Cardiac muscle cell (in vitro differentiated cells and primary cell): Measurements from ENCODE around the gene GFRA3. TPM values are rescaled to one million over a fixed set of nuclear protein-coding genes. Genes with fewer than 3 reads are reported as not detected.

Experiments used
- DNase-seq, 2 donors: peaks; one replicate each; pipeline versions ENCODE4 v3.0.0 to v3.0.0-alpha.2; 2010 to 2017; ENCODE audit warnings: low read depth in 1 of 2, low spot score in 1 of 2
- H3K27ac ChIP-seq: fragments of 200-600 bp; sonication (generic); 2 replicates; pipeline ENCODE4 v1.5.1; 2016
- H3K27me3 ChIP-seq: fragments of 200-600 bp; sonication (generic); 2 replicates; pipeline ENCODE4 v1.6.0; 2016; ENCODE audit warnings: control low read depth
- H3K36me3 ChIP-seq: fragments of 200-600 bp; sonication (generic); 2 replicates; pipeline ENCODE4 v1.5.1; 2016; ENCODE audit warnings: control low read depth
- H3K4me1 ChIP-seq: fragments of 200-600 bp; sonication (generic); 2 replicates; pipeline ENCODE4 v1.8.1; 2017; ENCODE audit warnings: low read depth, mild to moderate bottlenecking, mixed run types
- H3K4me3 ChIP-seq: fragments of 200-600 bp; sonication (generic); 2 replicates; pipeline ENCODE4 v1.5.1; 2016; ENCODE audit warnings: mild to moderate bottlenecking
- H3K9me3 ChIP-seq: fragments of 200-600 bp; sonication (generic); 2 replicates; pipeline ENCODE4 v1.5.1; 2017; ENCODE audit warnings: low read depth, mild to moderate bottlenecking, control low read depth
- CTCF ChIP-seq: IDR thresholded peaks from 2 replicates; pipeline ENCODE4 v1.5.1; 2012; ENCODE audit warnings: low read depth, mild to moderate bottlenecking, low read length
- polyA plus RNA-seq: library from polyadenylated mRNA; unstranded; fragments of >200 nt; fragmentation: Nextera tagmentation; extraction: Ambion mirVana; gene quantifications from 2 replicates; pipeline ENCODE4 v1.2.1, GENCODE V29; 2016
- total RNA-seq: library from RNA; depleted of rRNA; stranded (reverse); fragments of >200 nt; gene quantifications from 2 replicates; pipeline ENCODE4 v1.2.3, GENCODE V29; 2016

GFRA3 gene
- total and polyA plus RNA-seq, 2 experiments from 2014 or later: 0.39 to 0.51 TPM

GRCh38 chr5:138229387-138229786 is 45.0 kb downstream of the GFRA3 start:
- H3K4me1 ChIP-seq: no peaks in the 10 kb centered on the region
- H3K27ac ChIP-seq: no peak overlapping the region
- H3K9me3 ChIP-seq: no peaks in the 10 kb centered on the region
- H3K36me3 ChIP-seq: no peaks in the 10 kb centered on the region
- no peak for DNase-seq
- no peak overlapping the region for H3K4me3 ChIP-seq
- no peaks in the 10 kb centered on the region for H3K27me3 ChIP-seq
- TF ChIP-seq CTCF: no peak

DNA sequence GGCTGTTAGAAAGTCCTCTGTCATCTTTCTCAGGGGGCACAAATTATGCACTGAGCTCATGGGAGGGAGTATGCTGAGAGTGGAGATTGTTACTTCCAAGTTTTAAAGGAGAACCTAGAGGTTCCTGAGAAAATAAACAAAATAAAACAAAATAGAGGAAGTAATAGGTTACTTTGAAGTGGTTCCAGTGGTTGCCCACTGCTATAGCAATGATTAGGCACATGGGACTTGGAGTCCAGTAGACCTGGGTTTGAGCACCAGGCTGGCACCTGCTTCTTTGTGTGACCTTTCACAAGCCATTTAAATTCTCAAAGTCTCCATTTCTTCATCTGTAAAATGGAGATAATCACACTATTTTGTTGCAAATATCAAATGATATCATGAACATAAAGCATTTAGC is 47.5 kb downstream of the GFRA3 start:
- H3K4me1 ChIP-seq: no peaks in the 10 kb centered on the region
- H3K4me3 ChIP-seq: no peak overlapping the region
- H3K36me3 ChIP-seq: no peaks in the 10 kb centered on the region
- no peak for DNase-seq
- no peaks in the 10 kb centered on the region for H3K27me3 ChIP-seq
- H3K9me3 ChIP-seq: no peaks in the 10 kb centered on the region
- H3K27ac ChIP-seq: no peak overlapping the region
- no peak for TF ChIP-seq CTCF

DNA sequence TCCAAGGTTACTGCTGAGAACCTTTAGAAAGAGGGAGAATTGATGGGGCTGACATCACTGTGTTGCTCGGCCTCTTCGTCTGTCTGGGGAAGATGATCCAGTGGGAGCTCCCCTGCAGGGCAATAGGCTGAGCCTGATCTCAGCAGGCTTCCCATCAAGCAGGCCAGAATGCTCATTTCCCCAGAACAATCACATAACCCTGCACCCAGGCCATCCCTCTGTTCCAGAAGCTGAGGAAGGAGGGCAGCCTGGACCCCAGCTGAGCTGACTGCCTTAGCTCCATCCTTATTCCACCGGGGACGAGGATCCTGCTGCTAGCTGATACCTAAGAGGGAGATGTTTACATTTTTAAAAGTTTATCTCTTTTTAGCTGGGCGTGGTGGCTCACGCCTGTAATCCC is 49.7 kb downstream of the GFRA3 start:
- Histone ChIP-seq H3K4me1 (no peaks in the 10 kb centered on the region), H3K4me3 (no peak overlapping the region), H3K36me3 (no peaks in the 10 kb centered on the region), H3K27me3 (no peaks in the 10 kb centered on the region), H3K9me3 (no peaks in the 10 kb centered on the region), H3K27ac (no peak overlapping the region)
- TF ChIP-seq CTCF: no peak
- DNase-seq: no peak

DNA sequence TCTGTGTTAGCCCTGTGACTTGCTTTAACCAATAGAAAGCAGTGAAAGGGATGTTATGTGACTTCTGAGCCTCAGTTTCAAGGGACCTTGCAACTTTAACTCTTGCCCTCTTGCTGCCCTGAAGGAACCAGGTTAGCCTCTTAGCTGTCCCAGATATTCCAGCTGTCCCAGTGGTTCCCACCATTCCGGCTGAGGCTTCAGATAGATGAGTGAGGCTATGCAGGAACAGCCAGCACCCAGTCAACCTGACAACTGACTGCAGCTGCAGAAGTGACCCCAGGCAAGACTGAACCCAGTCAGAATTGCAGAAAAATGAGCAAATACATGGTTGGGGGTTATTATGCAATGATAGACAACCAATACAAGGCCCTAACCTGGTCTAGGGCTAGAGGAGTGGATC is 50.9 kb downstream of the GFRA3 start:
- Histone ChIP-seq H3K9me3 (no peaks in the 10 kb centered on the region), H3K4me1 (no peaks in the 10 kb centered on the region), H3K27me3 (no peaks in the 10 kb centered on the region), H3K27ac (no peak overlapping the region), H3K4me3 (no peak overlapping the region), H3K36me3 (no peaks in the 10 kb centered on the region)
- no peak for TF ChIP-seq CTCF
- no peak for DNase-seq

DNA sequence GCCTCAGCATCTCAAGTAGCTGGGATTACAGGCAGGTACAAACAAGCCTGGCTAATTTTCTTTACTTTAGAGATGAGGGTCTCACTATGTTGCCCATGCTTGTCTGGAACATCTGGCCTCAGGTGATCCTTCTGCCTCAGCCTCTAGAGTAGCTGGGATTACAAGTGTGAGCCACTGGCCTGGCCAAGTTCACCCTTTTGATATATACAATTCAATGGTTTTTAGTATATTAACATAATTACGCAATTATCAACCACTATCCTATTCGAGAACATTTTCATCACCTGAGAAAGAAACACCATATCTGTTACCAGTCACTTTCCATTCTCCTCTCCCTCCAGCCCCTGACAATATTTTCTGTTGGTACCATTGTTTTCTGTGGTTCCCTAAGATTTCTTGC is 57.6 kb downstream of the GFRA3 start:
- H3K9me3 ChIP-seq: no peaks in the 10 kb centered on the region
- TF ChIP-seq CTCF: no peak
- H3K4me1 ChIP-seq: peaks cover 5% of the 10 kb centered on the region
- H3K4me3 ChIP-seq: no peak overlapping the region
- no peaks in the 10 kb centered on the region for H3K36me3 ChIP-seq
- H3K27ac ChIP-seq: no peak overlapping the region
- DNase-seq: no peak
- no peaks in the 10 kb centered on the region for H3K27me3 ChIP-seq
